ES-I3 (cell line): ENCODE measurements around the gene SSC5D.
A peak's percentile ranks its signal among the peaks of the same experiment; 100 is the strongest.

Experiments used
- H3K36me3 ChIP-seq: 2 replicates; pipeline ENCODE4 v1.6.1; 2013; ENCODE audit warnings: mild to moderate bottlenecking, low read length, control low read depth, moderate library complexity; ENCODE audit not compliant: insufficient read depth
- H3K4me1 ChIP-seq: 2 replicates; pipeline ENCODE4 v1.6.1; 2013; ENCODE audit warnings: mild to moderate bottlenecking, control low read depth, low read length; ENCODE audit not compliant: insufficient read depth
- H3K9ac ChIP-seq: 2 replicates; pipeline ENCODE4 v1.6.1; 2013; ENCODE audit warnings: low read depth, mild to moderate bottlenecking, low read length, moderate library complexity
- H3K9me3 ChIP-seq: 2 replicates; pipeline ENCODE4 v1.6.1; 2013; ENCODE audit warnings: mild to moderate bottlenecking, low read length, moderate library complexity; ENCODE audit not compliant: control insufficient read depth, insufficient read depth

The SSC5D gene

DNA sequence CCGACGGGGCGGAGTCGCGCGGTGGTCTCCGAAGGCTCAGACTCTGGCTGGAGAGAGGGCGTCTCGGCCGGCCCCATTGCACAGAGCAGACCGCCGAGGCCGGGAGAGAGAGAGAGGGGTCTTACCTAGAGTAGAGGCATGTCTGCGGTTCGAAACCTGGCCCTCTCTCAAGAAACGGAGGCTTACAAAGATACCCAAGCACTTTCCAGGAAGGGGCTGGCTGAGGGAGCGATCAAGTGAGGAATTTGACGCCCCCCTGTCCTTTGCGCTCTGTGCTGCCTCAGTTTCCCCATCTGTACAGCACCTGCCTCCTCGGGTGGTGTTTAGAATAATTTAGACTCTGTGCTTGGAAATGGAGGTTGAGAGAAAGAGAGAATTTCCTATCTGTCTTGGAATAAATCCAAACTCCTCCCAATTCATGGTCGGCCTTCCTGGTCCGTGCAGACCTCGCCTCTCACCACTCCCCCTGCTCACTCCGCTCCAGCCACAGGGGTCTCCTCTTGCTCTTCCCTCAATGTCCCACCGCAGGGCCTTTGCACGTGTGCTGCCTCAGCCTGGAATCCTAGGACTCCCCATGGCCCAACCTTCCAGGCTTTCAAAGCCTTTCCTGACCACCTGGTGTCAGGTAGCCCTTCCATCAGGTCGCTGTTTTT lies 26.1 kb upstream of the SSC5D start:
- no peaks in the 10 kb centered on the region for H3K36me3 ChIP-seq
- H3K4me1 ChIP-seq, result peaks cover 20% of the 10 kb centered on the region
- H3K9me3 ChIP-seq, result no peaks in the 10 kb centered on the region
- H3K9ac ChIP-seq, result peak overlapping the region; percentile 54; the same call in 1 of the 2 replicates

DNA sequence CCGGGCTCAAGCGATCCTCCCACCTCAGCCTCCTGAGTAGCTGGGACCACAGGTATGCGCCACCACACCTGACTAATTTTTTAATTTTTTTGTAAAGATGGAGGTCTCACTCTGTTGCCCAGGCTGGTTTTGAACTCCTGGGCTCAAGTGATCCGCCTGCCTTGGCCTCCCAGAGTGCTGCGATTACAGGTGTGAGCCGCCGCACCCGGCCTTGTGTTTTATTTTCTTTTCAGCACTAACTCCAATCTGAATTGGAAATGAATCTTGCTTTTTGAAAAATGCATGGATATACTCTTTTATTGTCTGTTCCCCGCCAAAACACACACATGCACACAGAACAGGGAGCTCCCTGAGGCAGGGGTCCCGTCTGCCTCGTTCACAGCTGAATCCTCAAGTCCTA lies 25.5 kb upstream of the SSC5D start:
- Histone ChIP-seq H3K36me3 (no peaks in the 10 kb centered on the region), H3K4me1 (peaks cover 20% of the 10 kb centered on the region), H3K9me3 (no peaks in the 10 kb centered on the region), H3K9ac (no peak overlapping the region)

DNA sequence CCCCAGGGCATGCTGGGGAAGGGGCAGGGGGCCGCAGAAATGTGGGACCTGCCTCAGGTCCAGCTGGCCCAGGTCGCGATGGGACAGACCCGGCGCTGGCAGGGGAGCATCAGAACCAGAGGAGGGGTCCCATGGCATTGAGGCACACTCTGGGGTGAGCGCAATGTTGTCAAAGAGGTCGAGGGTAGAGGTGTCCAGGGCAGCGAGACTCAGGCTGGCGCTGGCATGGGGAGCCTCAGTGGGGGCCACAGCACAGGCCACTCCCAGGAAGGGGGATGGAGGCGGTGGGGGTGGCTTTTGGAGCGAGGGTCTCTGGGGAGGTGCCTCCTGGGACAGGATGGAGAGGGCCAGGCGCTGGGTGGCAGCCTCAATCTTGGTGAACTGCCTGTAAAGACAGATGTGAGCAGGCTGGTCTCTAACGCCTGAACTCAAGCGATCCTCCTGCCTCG lies 24.6 kb upstream of the SSC5D start:
- Histone ChIP-seq H3K9ac (peak overlapping the region; percentile 47; the same call in 1 of the 2 replicates), H3K9me3 (no peaks in the 10 kb centered on the region), H3K4me1 (peaks cover 17% of the 10 kb centered on the region), H3K36me3 (no peaks in the 10 kb centered on the region)

DNA sequence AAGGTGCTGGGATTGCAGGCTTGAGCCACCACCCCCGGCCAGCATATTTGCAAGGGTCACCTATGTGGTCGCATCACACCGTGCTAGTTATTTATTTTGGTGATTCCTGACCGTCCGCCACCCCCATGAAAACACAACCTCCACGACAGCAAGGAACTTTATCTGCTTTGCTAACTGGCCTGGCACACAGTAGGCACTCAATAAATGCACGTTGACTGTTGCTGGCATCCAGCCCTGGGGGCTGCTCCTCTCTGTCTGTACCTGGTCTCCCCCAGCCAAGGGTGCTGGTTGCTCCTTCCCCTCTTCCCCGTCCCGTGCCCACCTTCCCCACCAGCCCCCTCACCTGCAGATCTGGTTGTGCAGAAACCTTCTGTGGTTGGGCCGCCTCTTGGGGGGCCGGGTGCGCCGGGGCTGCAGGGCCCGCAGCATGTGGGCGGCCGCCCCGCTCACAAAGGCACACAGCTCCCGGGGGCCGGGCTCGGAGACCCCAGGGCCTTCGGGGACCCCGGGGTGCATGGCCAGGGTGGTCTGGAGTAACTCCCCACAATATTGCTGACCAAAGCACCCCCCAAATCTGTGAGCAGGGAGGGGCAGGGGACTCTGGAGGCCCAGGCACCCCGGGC lies 24.1 kb upstream of the SSC5D start:
- H3K9ac ChIP-seq, result peak overlapping the region; percentile 47; the same call in 1 of the 2 replicates
- no peaks in the 10 kb centered on the region for H3K9me3 ChIP-seq
- H3K4me1 ChIP-seq, result peaks cover 17% of the 10 kb centered on the region
- H3K36me3 ChIP-seq, result no peaks in the 10 kb centered on the region

DNA sequence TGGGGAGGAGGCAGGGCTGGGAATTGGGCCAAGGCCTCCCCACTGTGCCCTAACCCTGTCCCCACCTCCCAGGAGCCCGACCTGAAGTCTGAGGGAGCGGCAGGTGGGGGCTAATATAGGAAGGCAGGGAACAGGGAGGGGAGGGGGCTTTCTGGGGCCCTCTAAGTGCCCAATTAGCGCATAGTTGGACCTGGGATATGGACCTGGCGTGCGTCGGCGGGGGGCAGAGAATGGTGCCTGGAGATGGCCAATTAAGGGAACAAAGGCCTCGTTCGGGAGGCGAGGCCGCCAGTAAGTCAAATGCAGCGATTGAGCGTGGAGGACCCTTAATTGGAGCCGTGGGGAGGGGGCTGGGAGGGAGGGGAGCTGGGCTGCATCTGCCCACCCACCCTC lies 23.6 kb upstream of the SSC5D start, which contains the start of gene C19orf85:
C19orf85 (minus strand) TSS at position 90 of the 393 bp plus-strand sequence. CDS start 197 bp downstream, outside the sequence.
- peak within 1 kb of the TSS; percentile 47; the same call in 1 of the 2 replicates for H3K9ac ChIP-seq

DNA sequence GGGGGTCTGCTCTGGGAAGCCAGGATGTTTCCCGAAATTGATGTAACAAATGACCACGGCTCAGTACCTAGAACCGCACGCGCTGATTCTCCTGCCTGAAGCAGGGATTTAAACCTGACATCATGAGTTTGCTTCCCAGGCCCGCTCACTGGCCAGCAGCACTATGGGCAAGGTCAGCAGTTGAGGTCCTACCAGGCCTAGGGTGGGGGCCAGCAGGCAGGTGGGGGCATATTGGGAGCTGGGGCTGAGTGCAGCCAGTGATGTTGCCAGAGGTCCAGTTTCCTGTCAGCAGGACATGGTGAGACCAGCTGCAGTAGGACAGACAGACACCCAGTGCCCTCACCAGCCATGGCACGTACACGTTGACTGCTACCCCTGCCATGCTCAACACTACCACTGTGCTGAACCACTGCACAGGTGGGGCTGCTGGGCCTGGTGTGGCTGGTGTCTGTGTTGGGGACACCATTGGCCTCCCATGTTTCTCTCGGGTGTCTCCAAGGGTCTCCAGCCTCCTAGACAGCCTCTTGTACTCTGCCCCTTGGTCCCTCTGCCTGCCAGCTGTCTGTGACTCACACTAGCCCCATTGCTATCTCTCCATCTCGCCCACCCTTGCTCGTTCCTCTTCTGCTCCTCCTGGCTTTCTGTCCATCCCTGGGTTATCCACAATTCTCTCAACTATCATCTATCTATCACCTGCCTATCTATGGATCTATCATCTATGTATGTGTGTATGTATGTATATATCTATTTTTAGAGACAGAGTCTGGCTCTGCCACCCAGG lies 22.6 kb upstream of the SSC5D start:
- no peaks in the 10 kb centered on the region for H3K9me3 ChIP-seq
- no peaks in the 10 kb centered on the region for H3K36me3 ChIP-seq
- H3K4me1 ChIP-seq, result peaks cover 9% of the 10 kb centered on the region; the same call in 1 of the 2 replicates
- no peak overlapping the region for H3K9ac ChIP-seq

More for the DNA sequence above, 23.6 kb upstream of the SSC5D start, which contains the start of gene C19orf85:
- H3K36me3 ChIP-seq, result no peaks in the 10 kb centered on the region
- no peaks in the 10 kb centered on the region for H3K9me3 ChIP-seq
- H3K4me1 ChIP-seq, result peaks cover 17% of the 10 kb centered on the region

DNA sequence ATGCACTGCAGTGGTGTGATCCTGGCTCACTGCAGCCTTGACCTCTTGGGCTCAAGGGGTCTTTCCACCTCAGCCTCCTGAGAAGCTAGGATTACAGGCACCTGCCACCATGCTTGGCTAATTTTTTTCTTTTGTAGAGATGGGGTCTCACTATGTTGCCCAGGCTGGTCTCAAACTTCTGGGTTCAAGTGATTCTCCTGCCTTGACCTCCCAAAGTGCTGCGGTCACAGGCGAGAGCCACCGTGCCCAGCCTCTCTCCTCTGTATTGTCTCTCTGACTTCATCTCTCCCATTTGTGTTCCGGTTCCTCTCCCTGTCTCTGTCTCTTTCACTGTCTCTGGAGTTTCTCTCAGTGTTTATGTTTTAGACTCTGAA lies 22.0 kb upstream of the SSC5D start:
- H3K4me1 ChIP-seq, result peaks cover 9% of the 10 kb centered on the region; the same call in 1 of the 2 replicates
- H3K9me3 ChIP-seq, result no peaks in the 10 kb centered on the region
- no peaks in the 10 kb centered on the region for H3K36me3 ChIP-seq
- H3K9ac ChIP-seq, result no peak overlapping the region

DNA sequence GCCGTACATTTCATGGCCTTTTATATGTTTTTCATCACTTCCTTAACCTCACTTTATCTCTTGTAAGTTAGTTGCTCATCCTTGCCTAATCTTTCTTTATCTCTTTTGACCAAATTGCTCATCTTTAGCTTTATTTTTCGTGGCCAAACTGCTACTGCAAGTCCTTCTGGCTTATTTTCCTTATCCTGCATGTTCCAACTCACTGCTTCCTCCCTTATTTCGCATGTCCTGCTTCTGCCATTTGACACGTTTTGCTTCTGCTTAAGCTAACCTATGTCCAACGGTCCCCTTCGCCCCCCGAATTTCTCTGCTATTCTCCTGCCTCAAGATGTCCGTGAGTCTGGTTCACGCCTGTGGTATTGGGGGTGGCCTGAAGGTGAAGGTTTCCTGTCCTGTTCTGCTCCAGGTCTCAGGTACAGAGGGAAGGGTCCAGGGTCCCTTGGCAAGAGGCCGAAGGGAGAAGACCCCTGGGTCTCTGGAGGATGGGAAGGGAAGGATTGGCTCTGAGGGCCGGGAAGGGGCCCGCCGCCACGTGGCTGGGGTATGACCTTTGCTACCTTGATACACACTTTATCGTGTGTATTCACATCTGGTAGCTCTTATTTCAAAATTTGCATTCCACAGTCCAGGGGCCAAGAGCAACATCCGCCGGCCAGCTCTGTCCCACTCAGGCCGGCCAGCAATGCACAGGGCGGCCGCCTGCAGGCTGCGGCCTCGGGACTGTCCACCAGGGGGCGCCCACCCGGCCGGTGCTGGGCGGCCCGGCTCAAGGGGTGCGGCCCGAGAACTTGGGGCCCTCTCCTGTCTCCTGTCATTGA lies 20.8 kb upstream of the SSC5D start:
- Histone ChIP-seq H3K4me1 (peaks cover 9% of the 10 kb centered on the region; the same call in 1 of the 2 replicates), H3K9me3 (no peaks in the 10 kb centered on the region), H3K9ac (no peak overlapping the region), H3K36me3 (no peaks in the 10 kb centered on the region)

DNA sequence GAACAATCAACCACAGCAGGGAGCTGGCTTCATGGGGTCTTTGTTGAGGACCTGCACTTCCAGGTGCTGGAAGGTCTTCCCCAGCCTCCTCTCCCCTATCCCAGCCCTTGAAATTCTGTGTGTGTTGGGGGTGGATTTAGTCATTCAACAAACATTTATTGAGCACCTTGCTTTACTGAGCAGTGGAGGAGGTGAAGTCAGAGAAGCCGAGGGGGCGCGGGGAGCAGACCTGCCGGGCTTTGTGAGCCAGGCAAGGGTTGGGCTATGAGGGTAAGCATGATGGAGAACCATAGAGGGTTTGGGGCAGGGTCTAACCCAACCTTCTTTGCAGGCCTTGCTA lies 20.2 kb upstream of the SSC5D start:
- Histone ChIP-seq H3K36me3 (no peaks in the 10 kb centered on the region), H3K9me3 (no peaks in the 10 kb centered on the region), H3K4me1 (peaks cover 11% of the 10 kb centered on the region; the same call in 1 of the 2 replicates), H3K9ac (no peak overlapping the region)

DNA sequence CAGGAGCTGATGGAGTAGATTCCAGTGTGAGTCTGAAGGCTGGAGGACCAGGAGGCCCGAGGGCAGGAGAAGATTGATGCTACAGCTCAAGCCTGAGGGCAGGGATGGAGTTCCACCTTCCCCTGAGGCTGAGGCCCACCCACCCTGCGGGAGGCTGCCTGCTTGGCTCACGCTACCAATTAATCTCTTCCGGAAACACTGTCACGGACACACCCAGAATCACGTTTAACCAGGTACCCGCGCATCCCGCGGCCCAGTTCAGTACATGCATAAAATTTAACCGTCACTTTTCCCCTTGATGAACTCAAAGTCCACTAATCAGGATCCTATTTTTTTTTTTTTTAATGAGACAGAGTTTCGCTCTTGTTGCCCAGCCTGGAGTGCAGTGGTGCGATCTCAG lies 17.0 kb upstream of the SSC5D start:
- Histone ChIP-seq H3K36me3 (no peaks in the 10 kb centered on the region), H3K4me1 (peaks cover 14% of the 10 kb centered on the region; the same call in 1 of the 2 replicates), H3K9ac (no peak overlapping the region), H3K9me3 (no peaks in the 10 kb centered on the region)

DNA sequence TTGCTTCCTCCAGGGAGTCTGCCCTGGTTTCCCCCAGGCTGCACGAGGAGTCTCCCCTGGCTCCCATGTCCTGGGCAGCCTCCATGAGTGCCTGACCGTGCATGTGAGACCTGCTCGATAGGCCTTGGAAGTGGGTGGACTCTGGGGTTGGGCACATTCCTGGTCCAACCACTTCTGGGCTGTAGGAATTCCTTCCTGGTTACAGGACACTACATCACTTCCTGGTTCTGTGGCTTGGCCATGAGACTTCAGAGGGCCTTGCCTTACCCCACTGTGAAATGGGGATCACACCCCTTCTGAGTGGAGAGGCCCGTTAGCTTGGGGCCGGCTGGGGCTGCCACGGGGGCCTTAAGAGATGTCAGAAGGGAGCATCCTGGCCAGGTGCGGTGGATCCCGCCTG lies 15.8 kb upstream of the SSC5D start:
- Histone ChIP-seq H3K36me3 (no peaks in the 10 kb centered on the region), H3K4me1 (peaks cover 14% of the 10 kb centered on the region; the same call in 1 of the 2 replicates), H3K9me3 (no peaks in the 10 kb centered on the region), H3K9ac (no peak overlapping the region)

DNA sequence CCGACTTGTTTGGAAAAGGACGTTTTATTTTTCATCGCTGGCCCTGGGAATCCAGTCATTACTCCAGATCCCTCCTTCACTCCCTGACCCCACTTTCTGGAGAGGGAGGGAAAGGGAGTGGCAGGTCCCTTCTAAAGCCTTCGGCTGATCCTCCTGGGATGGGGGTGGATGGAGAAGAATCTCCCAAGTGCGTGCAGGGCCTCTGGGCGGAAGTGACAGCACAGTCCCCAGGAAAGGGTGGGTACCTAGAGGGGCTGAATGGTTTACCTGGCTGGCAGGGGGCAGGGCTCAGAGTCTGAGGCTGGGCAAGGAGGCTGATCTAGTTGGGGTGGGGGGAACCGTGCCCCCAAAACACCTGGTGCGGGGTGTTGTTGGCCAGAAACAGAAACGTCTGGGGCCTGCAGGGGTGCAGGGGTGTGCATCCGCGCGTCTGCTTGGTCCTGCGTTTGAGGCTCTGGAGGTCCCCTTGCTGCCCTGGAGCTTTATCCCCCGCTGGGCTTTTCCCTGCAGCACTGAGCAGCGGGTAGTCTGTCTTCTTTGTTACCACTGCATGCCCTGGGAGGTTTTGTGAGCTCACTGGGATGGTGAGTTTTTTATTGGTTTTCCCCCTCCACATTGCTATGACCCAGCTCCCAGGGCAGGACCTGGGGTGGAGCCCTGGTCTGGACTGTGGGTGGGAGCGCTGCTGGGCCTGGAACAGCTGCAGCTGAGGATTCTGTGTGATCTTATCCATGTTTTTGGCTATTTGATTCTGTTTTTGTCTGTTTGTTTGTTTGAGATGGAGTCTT lies 14.8 kb upstream of the SSC5D start:
- Histone ChIP-seq H3K4me1 (peaks cover 14% of the 10 kb centered on the region; the same call in 1 of the 2 replicates), H3K9ac (peak overlapping the region; percentile 44; the same call in 1 of the 2 replicates), H3K36me3 (no peaks in the 10 kb centered on the region), H3K9me3 (no peaks in the 10 kb centered on the region)
